ENCODE measurements around the gene KLHL29. TPM values are rescaled to one million over a fixed set of nuclear protein-coding genes. Genes with fewer than 3 reads are reported as not detected.

KLHL29 gene
- total and polyA plus RNA-seq, 4 experiments from 2014 or later: 0.24 to 2.4 (median 1.9) TPM; not detected in 1

- Mint-ChIP-seq H3K27me3 (peaks cover 0 to 2% of the 10 kb centered on the region in 2 donors), H3K36me3 (no peaks in the 10 kb centered on the region), H3K27ac (no peak overlapping the region), H3K4me1 (no peaks in the 10 kb centered on the region), H3K4me3 (no peak overlapping the region), H3K9me3 (no peaks in the 10 kb centered on the region)
- H3K4me1 ChIP-seq (ENCODE audit: insufficient read depth, low read length): no peaks in the 10 kb centered on the region
- no peak overlapping the region for H3K4me3 ChIP-seq (ENCODE audit: low read length in 2 of 2)
- no peak for DNase-seq
- intact Hi-C loops (cut with micrococcal nuclease): no loop called here
- H3K27me3 ChIP-seq (ENCODE audit: insufficient read depth, low read length): no peaks in the 10 kb centered on the region
- H3K9me3 ChIP-seq (ENCODE audit: control insufficient read depth in 1 of 2, low read length in 2 of 2): no peaks in the 10 kb centered on the region
- H3K27ac ChIP-seq (ENCODE audit: low read depth, low read length): no peak overlapping the region
- no peaks in the 10 kb centered on the region for H3K36me3 ChIP-seq (ENCODE audit: insufficient read depth, low read length)
- ChIA-PET POLR2A (ENCODE audit: partially characterized antibody) (no interaction called here), CTCF (ENCODE audit: partially characterized antibody) (no interaction called here)
Observed at GRCh38 chr2:23417310-23417709, 32.3 kb downstream of the KLHL29 start.

GRCh38 chr2:23418056-23418455 lies 33.1 kb downstream of the KLHL29 start:
- Histone ChIP-seq H3K4me1 (ENCODE audit: insufficient read depth, low read length) (no peaks in the 10 kb centered on the region), H3K27me3 (ENCODE audit: insufficient read depth, low read length) (no peaks in the 10 kb centered on the region), H3K36me3 (ENCODE audit: insufficient read depth, low read length) (no peaks in the 10 kb centered on the region), H3K9me3 (ENCODE audit: control insufficient read depth in 1 of 2, low read length in 2 of 2) (no peaks in the 10 kb centered on the region), H3K4me3 (ENCODE audit: low read length in 2 of 2) (no peak overlapping the region), H3K27ac (ENCODE audit: low read depth, low read length) (no peak overlapping the region)
- POLR2A ChIA-PET (ENCODE audit: partially characterized antibody): no interaction called here
- Mint-ChIP-seq H3K27ac (no peak overlapping the region), H3K36me3 (no peaks in the 10 kb centered on the region), H3K4me1 (no peaks in the 10 kb centered on the region), H3K27me3 (peaks cover 0 to 2% of the 10 kb centered on the region in 2 donors), H3K9me3 (no peaks in the 10 kb centered on the region), H3K4me3 (no peak overlapping the region)
- intact Hi-C loops (cut with micrococcal nuclease): no loop called here
- DNase-seq: no peak
- CTCF ChIA-PET (ENCODE audit: partially characterized antibody): no interaction called here

GRCh38 chr2:23418461-23418911 lies 33.5 kb downstream of the KLHL29 start:
- POLR2A ChIA-PET (ENCODE audit: partially characterized antibody): no interaction called here
- H3K4me3 Mint-ChIP-seq: no peak overlapping the region
- no peak overlapping the region for H3K27ac Mint-ChIP-seq
- intact Hi-C loops (cut with micrococcal nuclease): no loop called here
- no peak for DNase-seq
- no peaks in the 10 kb centered on the region for H3K4me1 Mint-ChIP-seq
- Histone ChIP-seq H3K9me3 (ENCODE audit: control insufficient read depth in 1 of 2, low read length in 2 of 2) (no peaks in the 10 kb centered on the region), H3K27ac (ENCODE audit: low read depth, low read length) (no peak overlapping the region), H3K27me3 (ENCODE audit: insufficient read depth, low read length) (no peaks in the 10 kb centered on the region), H3K36me3 (ENCODE audit: insufficient read depth, low read length) (no peaks in the 10 kb centered on the region), H3K4me3 (ENCODE audit: low read length in 2 of 2) (no peak overlapping the region), H3K4me1 (ENCODE audit: insufficient read depth, low read length) (no peaks in the 10 kb centered on the region)
- CTCF ChIA-PET (ENCODE audit: partially characterized antibody): no interaction called here
- no peaks in the 10 kb centered on the region for H3K36me3 Mint-ChIP-seq
- H3K27me3 Mint-ChIP-seq: peaks cover 0 to 1% of the 10 kb centered on the region in 2 donors
- no peaks in the 10 kb centered on the region for H3K9me3 Mint-ChIP-seq

GRCh38 chr2:23419171-23420090 lies 34.5 kb downstream of the KLHL29 start:
- Histone ChIP-seq H3K4me1 (ENCODE audit: insufficient read depth, low read length) (no peaks in the 10 kb centered on the region), H3K27ac (ENCODE audit: low read depth, low read length) (no peak overlapping the region), H3K9me3 (ENCODE audit: control insufficient read depth in 1 of 2, low read length in 2 of 2) (no peaks in the 10 kb centered on the region), H3K36me3 (ENCODE audit: insufficient read depth, low read length) (no peaks in the 10 kb centered on the region), H3K27me3 (ENCODE audit: insufficient read depth, low read length) (no peaks in the 10 kb centered on the region), H3K4me3 (ENCODE audit: low read length in 2 of 2) (no peak overlapping the region)
- CTCF ChIA-PET (ENCODE audit: partially characterized antibody): no interaction called here
- Mint-ChIP-seq H3K27me3 (peaks cover 0 to 2% of the 10 kb centered on the region in 2 donors), H3K27ac (no peak overlapping the region), H3K4me3 (no peak overlapping the region), H3K9me3 (no peaks in the 10 kb centered on the region), H3K36me3 (no peaks in the 10 kb centered on the region), H3K4me1 (no peaks in the 10 kb centered on the region)
- intact Hi-C loops (cut with micrococcal nuclease): no loop called here
- POLR2A ChIA-PET (ENCODE audit: partially characterized antibody): no interaction called here
- DNase-seq: no peak

GRCh38 chr2:23420091-23420839 lies 35.3 kb downstream of the KLHL29 start:
- H3K9me3 ChIP-seq (ENCODE audit: control insufficient read depth in 1 of 2, low read length in 2 of 2): no peaks in the 10 kb centered on the region
- H3K36me3 ChIP-seq (ENCODE audit: insufficient read depth, low read length): no peaks in the 10 kb centered on the region
- ChIA-PET POLR2A (ENCODE audit: partially characterized antibody) (no interaction called here), CTCF (ENCODE audit: partially characterized antibody) (no interaction called here)
- H3K4me3 Mint-ChIP-seq: no peak overlapping the region
- intact Hi-C loops (cut with micrococcal nuclease): no loop called here
- H3K4me1 ChIP-seq (ENCODE audit: insufficient read depth, low read length): no peaks in the 10 kb centered on the region
- no peak overlapping the region for H3K27ac ChIP-seq (ENCODE audit: low read depth, low read length)
- H3K27me3 ChIP-seq (ENCODE audit: insufficient read depth, low read length): no peaks in the 10 kb centered on the region
- H3K9me3 Mint-ChIP-seq: no peaks in the 10 kb centered on the region
- H3K27ac Mint-ChIP-seq: no peak overlapping the region
- H3K4me3 ChIP-seq (ENCODE audit: low read length in 2 of 2): no peak overlapping the region
- H3K4me1 Mint-ChIP-seq: no peaks in the 10 kb centered on the region
- no peak for DNase-seq
- peaks cover 0 to 2% of the 10 kb centered on the region in 2 donors for H3K27me3 Mint-ChIP-seq
- H3K36me3 Mint-ChIP-seq: no peaks in the 10 kb centered on the region

- intact Hi-C loops (cut with micrococcal nuclease): no loop called here
- CTCF ChIA-PET (ENCODE audit: partially characterized antibody): no interaction called here
- no peak for DNase-seq
- Histone ChIP-seq H3K4me3 (ENCODE audit: low read length in 2 of 2) (no peak overlapping the region), H3K36me3 (ENCODE audit: insufficient read depth, low read length) (no peaks in the 10 kb centered on the region), H3K9me3 (ENCODE audit: control insufficient read depth in 1 of 2, low read length in 2 of 2) (no peaks in the 10 kb centered on the region), H3K27me3 (ENCODE audit: insufficient read depth, low read length) (no peaks in the 10 kb centered on the region), H3K4me1 (ENCODE audit: insufficient read depth, low read length) (no peaks in the 10 kb centered on the region), H3K27ac (ENCODE audit: low read depth, low read length) (no peak overlapping the region)
- no peak overlapping the region for H3K27ac Mint-ChIP-seq
- peaks cover 0 to 2% of the 10 kb centered on the region in 2 donors for H3K27me3 Mint-ChIP-seq
- H3K4me1 Mint-ChIP-seq: no peaks in the 10 kb centered on the region
- no peaks in the 10 kb centered on the region for H3K9me3 Mint-ChIP-seq
- POLR2A ChIA-PET (ENCODE audit: partially characterized antibody): no interaction called here
- H3K36me3 Mint-ChIP-seq: no peaks in the 10 kb centered on the region
- no peak overlapping the region for H3K4me3 Mint-ChIP-seq
Observed at GRCh38 chr2:23420840-23421476, 36.0 kb downstream of the KLHL29 start.

Measured in CD4-positive, alpha-beta memory T cell (primary cell).